HepG2 (cell line): ENCODE data around the gene HSF2BP. TPM values are rescaled to one million over a fixed set of nuclear protein-coding genes. Genes with fewer than 3 reads are reported as not detected.

ENCODE experiments used
- ATAC-seq: fragments of 200-7000 bp; cut with Tn5 transposase; 3 replicates; pipeline ENCODE4 v1.9.1; 2020; ENCODE audit warnings: mild to moderate bottlenecking, moderate library complexity
- BruUV-seq: library from RNA; stranded (reverse); fragments of 400-500 nt; replicated peaks from 2 replicates; lab custom pipeline; 2021; lab: Mats Ljungman, UMichigan
- CTCF ChIA-PET: fragments of 300-600 bp; formaldehyde crosslinking; extraction: SDS; loops from one replicate; lab custom pipeline; 2021; ENCODE audit warnings: low total read pairs, inconsistent platforms, low intra/inter-chr PET ratio; lab: Yijun Ruan, JAX
- POLR2A ChIA-PET: fragments of 350-600 bp; sonication (Branson Sonifier 250); formaldehyde crosslinking; loops from one replicate; lab custom pipeline; 2020; ENCODE audit warnings: antibody characterized with exemption, inconsistent platforms; lab: Yijun Ruan, JAX
- DNase-seq: peaks from one replicate; pipeline ENCODE4 v3.0.0-alpha.2; 2015; ENCODE audit warnings: low spot score
- FAIRE-seq: peaks from 3 replicates; lab custom pipeline; 2011; peaks lifted over from hg19 to GRCh38; lab: Jason Lieb, UNC
- H2AFZ ChIP-seq: one replicate; pipeline ENCODE4 v1.6.1; 2011; ENCODE audit warnings: low read length, inconsistent platforms
- H3K27ac ChIP-seq: fragments of 300-600 bp; 3 replicates; pipeline ENCODE4 v1.8.0; 2011; ENCODE audit warnings: mixed run types, mild to moderate bottlenecking, mixed read lengths, low read length, inconsistent platforms; ENCODE audit not compliant: insufficient read depth; ENCODE audit errors: extremely low read length
- H3K27me3 ChIP-seq, 2 experiments: fragments of 200-600 bp in 1 of 2; 2 replicates in 1 of 2; 3 replicates in 1 of 2; pipeline versions ENCODE4 v1.6.0 to v1.8.0; 2011; ENCODE audit warnings: low read length in 2 of 2, mild to moderate bottlenecking in 2 of 2, moderate library complexity in 2 of 2, inconsistent platforms in 1 of 2; ENCODE audit not compliant: insufficient read depth in 2 of 2, control insufficient read depth in 1 of 2
- H3K36me3 ChIP-seq, 2 experiments: fragments of 200-600 bp in 1 of 2; replicated peaks in 1 of 2; 2 replicates in 1 of 2; 3 replicates in 1 of 2; pipeline versions ENCODE4 v1.5.1 to v1.8.0; 2011; ENCODE audit warnings: low read length in 2 of 2, inconsistent platforms in 1 of 2; ENCODE audit not compliant: insufficient read depth in 2 of 2, control insufficient read depth in 1 of 2
- H3K4me1 ChIP-seq: 2 replicates; pipeline ENCODE4 v1.5.1; 2012; ENCODE audit warnings: low read length, inconsistent platforms; ENCODE audit not compliant: insufficient read depth
- H3K4me2 ChIP-seq: 2 replicates; pipeline ENCODE4 v1.6.0; 2011; ENCODE audit warnings: low read depth, low read length, inconsistent platforms
- H3K4me3 ChIP-seq, 3 experiments: fragments of 200-600 bp in 1 of 3; sonication (generic), shearing (Covaris generic) in 1 of 3; replicated peaks in 1 of 3; 2 replicates each; pipeline ENCODE4 v1.5.1; 2011 to 2016; ENCODE audit warnings: low read length in 3 of 3, inconsistent platforms in 2 of 3, low read depth in 2 of 3, mild to moderate bottlenecking in 2 of 3, control low read depth in 1 of 3, mixed read lengths in 1 of 3; ENCODE audit not compliant: insufficient read depth in 1 of 3
- H3K79me2 ChIP-seq: one replicate; pipeline ENCODE4 v1.6.1; 2011; ENCODE audit warnings: low read length, inconsistent platforms; ENCODE audit not compliant: insufficient read depth
- H3K9ac ChIP-seq: 2 replicates; pipeline ENCODE4 v1.6.0; 2011; ENCODE audit warnings: mild to moderate bottlenecking, low read depth, low read length, inconsistent platforms; ENCODE audit not compliant: insufficient read depth
- H3K9me3 ChIP-seq: 2 replicates; pipeline ENCODE4 v1.5.1; 2012; ENCODE audit warnings: mild to moderate bottlenecking, low read length
- H4K20me1 ChIP-seq: 2 replicates; pipeline ENCODE4 v1.6.0; 2011; ENCODE audit warnings: inconsistent platforms, mild to moderate bottlenecking, low read length, moderate library complexity; ENCODE audit not compliant: insufficient read depth
- HMGA1 ChIP-seq: sonication (generic); formaldehyde crosslinking; conservative IDR thresholded peaks from 2 replicates; pipeline ENCODE4 v1.4.0; 2020; ENCODE audit warnings: missing genetic modification reagents
- HNRNPLL ChIP-seq: fragments of 200-400 bp; formaldehyde crosslinking; IDR thresholded peaks from 2 replicates; pipeline ENCODE4 v1.6.1; 2017; ENCODE audit warnings: mild to moderate bottlenecking, low read depth, low read length; ENCODE audit not compliant: poor library complexity, severe bottlenecking
- KDM5A ChIP-seq: fragments of 200-600 bp; sonication (generic); IDR thresholded peaks from 2 replicates; pipeline ENCODE4 v1.7.0; 2018; ENCODE audit warnings: antibody characterized with exemption, mild to moderate bottlenecking, low read length, borderline replicate concordance
- MEF2D ChIP-seq: sonication (generic); formaldehyde crosslinking; IDR thresholded peaks from 2 replicates; pipeline ENCODE4 v1.5.1; 2020; ENCODE audit warnings: mild to moderate bottlenecking, missing genetic modification reagents
- PRMT3 ChIP-seq: sonication (generic); formaldehyde crosslinking; IDR thresholded peaks from 2 replicates; pipeline ENCODE4 v1.8.1; 2022; ENCODE audit warnings: low read depth, mild to moderate bottlenecking, moderate library complexity, missing genetic modification reagents, borderline replicate concordance
- TEAD3 ChIP-seq: optimal IDR thresholded peaks from 2 replicates; pipeline ENCODE3; 2016; ENCODE audit warnings: borderline replicate concordance
- ZBTB1 ChIP-seq: sonication (generic); formaldehyde crosslinking; IDR thresholded peaks from 2 replicates; pipeline ENCODE4 v1.4.0; 2020; ENCODE audit warnings: missing genetic modification reagents, borderline replicate concordance
- ZBTB20 ChIP-seq: sonication (generic); formaldehyde crosslinking; IDR thresholded peaks from 2 replicates; pipeline ENCODE4 v1.8.1; 2023; ENCODE audit warnings: missing genetic modification reagents, low read depth, mild to moderate bottlenecking, borderline replicate concordance
- ZC3H13 ChIP-seq: sonication (generic); formaldehyde crosslinking; IDR thresholded peaks from 2 replicates; pipeline ENCODE4 v1.8.1; 2023; ENCODE audit warnings: mild to moderate bottlenecking, missing genetic modification reagents, moderate library complexity
- ZNF512B ChIP-seq: sonication (generic); formaldehyde crosslinking; IDR thresholded peaks from 2 replicates; pipeline ENCODE4 v1.5.1; 2020; ENCODE audit warnings: missing genetic modification reagents, mild to moderate bottlenecking, borderline replicate concordance
- WGBS: methylation state at CpG from one replicate; pipeline ENCODE4 v1.1.6; 2017; ENCODE audit warnings: low lambda C conversion rate; 5-methylcytosine and 5-hydroxymethylcytosine counted together
- in situ Hi-C: cut with HindIII; loops from 2 replicates; pipeline ENCODE4 v1.10.0; 2017; ENCODE audit warnings: low pct_unique_long_range_greater_than_20kb; ENCODE audit not compliant: extremely low pct_ligation_motif_present
- intact Hi-C: fragments of 100-400 bp; cut with micrococcal nuclease; formaldehyde crosslinking; loops from one replicate; pipeline ENCODE4 v1.10.0; 2022; ENCODE audit not compliant: unreplicated experiment
- polyA plus RNA-seq, 8 experiments: library from polyadenylated mRNA; depleted of rRNA in 3 of 8; stranded (reverse) in 7 of 8; unstranded in 1 of 8; fragments of >200 nt; fragmentation: Illumina TruSeq in 4 of 8; extraction: Trizol in 4 of 8; gene quantifications; 2 replicates each; pipeline versions ENCODE4 v1.2.1 to v1.2.3, GENCODE V29; 2011 to 2016; ENCODE audit warnings: low read depth in 4 of 8, missing spikeins in 1 of 8, mixed read lengths in 1 of 8; ENCODE audit not compliant: insufficient read depth in 1 of 8
- total RNA-seq, 5 experiments: library from RNA; depleted of rRNA; stranded (reverse); fragments of >200 nt; fragmentation: Illumina TruSeq; extraction: Trizol; gene quantifications; 2 replicates each; pipeline ENCODE4 v1.2.3, GENCODE V29; 2016; ENCODE audit warnings: low read depth in 1 of 5

Gene HSF2BP
- total and polyA plus RNA-seq, 2 of the 13 experiments (the other 11 are each of a cell fraction or from before 2014, with no cell fraction given) = 0.67 to 2.2 TPM

DNA sequence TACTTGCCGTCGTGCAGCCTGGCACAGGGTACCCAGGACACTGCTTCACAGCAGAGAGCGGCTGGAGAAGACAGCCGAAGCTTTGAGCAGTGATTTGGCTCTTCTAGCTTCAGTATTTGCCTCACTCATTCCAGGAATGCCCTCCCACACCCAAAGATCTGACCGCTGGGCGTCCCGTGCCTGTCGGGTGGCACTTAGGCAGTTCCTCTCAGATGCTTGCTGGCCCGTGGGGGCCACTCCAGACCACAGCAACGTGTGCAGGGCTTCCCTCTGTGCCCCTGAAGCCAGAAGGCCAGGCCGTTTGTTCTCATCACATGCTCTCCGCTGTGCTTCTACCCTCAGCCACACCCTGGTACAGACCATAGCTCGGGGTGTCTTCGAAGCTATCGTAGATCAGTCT lies 17.1 kb upstream of the HSF2BP start:
- Histone ChIP-seq H3K4me1 (peaks cover 13% of the 10 kb centered on the region), H3K9ac (no peak overlapping the region), H3K4me2 (no peak overlapping the region), H3K4me3 (no peak overlapping the region), H3K36me3 (peaks cover 19 to 63% of the 10 kb centered on the region in 2 experiments), H2AFZ (no peak overlapping the region), H3K27ac (no peak overlapping the region), H3K9me3 (no peaks in the 10 kb centered on the region), H3K27me3 (no peaks in the 10 kb centered on the region), H3K79me2 (peaks cover 8% of the 10 kb centered on the region), H4K20me1 (no peaks in the 10 kb centered on the region)
- TF ChIP-seq ZC3H13 (CRISPR knock-in tag) (no peak), TEAD3 (no peak), ZBTB20 (CRISPR knock-in tag) (no peak), ZNF512B (CRISPR knock-in tag) (no peak), HMGA1 (CRISPR knock-in tag) (no peak)
- intact Hi-C loops = no loop called here
- FAIRE-seq = no peak
- CTCF ChIA-PET = no interaction called here
- ATAC-seq = no peak
- DNase-seq = no peak
- 95% methylated on average over 9 of the region's 15 CpGs for WGBS
- in situ Hi-C loops = no loop called here
- no TSS peak for BruUV-seq
- POLR2A ChIA-PET = no interaction called here

DNA sequence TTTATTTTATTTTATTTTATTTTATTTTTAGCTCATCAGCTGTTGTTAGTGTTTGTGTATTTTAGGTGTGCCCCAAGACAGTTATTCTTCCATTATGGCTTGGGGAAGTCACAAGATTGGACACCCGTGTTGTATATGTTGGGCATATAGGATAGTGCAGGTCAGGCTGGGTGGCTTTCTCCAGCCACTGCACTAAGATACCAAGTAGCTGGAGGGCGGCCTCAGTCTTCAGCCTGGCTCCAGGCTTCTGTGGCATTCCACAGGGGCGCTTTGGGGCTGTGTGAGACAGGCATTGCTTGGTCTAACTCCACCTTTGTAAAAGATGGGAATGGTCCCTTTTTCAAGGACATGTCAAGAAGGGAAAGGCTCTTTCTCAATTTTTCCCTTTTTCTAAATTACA lies 16.6 kb upstream of the HSF2BP start:
- no TSS peak for BruUV-seq
- FAIRE-seq (no peak), DNase-seq (no peak), ATAC-seq (no peak)
- TF ChIP-seq MEF2D (CRISPR knock-in tag) (no peak), HNRNPLL (no peak), PRMT3 (CRISPR knock-in tag) (no peak), KDM5A (no peak), ZBTB1 (CRISPR knock-in tag) (no peak)
- H3K79me2 ChIP-seq = peaks cover 10% of the 10 kb centered on the region
- no peaks in the 10 kb centered on the region for H4K20me1 ChIP-seq
- intact Hi-C loops (no loop called here), in situ Hi-C loops (no loop called here)
- H3K27ac ChIP-seq = no peak overlapping the region
- POLR2A ChIA-PET = no interaction called here
- H3K9me3 ChIP-seq = no peaks in the 10 kb centered on the region
- no peak overlapping the region for H3K9ac ChIP-seq
- CTCF ChIA-PET = no interaction called here
- 90% methylated on average over 3 of the region's 3 CpGs for WGBS
- no peak overlapping the region for H2AFZ ChIP-seq
- peaks cover 13% of the 10 kb centered on the region for H3K4me1 ChIP-seq
- no peak overlapping the region for H3K4me2 ChIP-seq
- H3K27me3 ChIP-seq = no peaks in the 10 kb centered on the region
- H3K36me3 ChIP-seq = peaks cover 20 to 69% of the 10 kb centered on the region in 2 experiments
- H3K4me3 ChIP-seq = no peak overlapping the region
